K562 (cell line): ENCODE measurements around the gene GADD45GIP1. TPM values are rescaled to one million over a fixed set of nuclear protein-coding genes. Genes with fewer than 3 reads are reported as not detected.

ENCODE experiments used
- CBX2 ChIP-seq: fragments of 200-600 bp; sonication (generic); IDR thresholded peaks from one replicate; pipeline ENCODE4 v1.6.1; 2012; ENCODE audit warnings: mild to moderate bottlenecking, low read length, inconsistent platforms; ENCODE audit not compliant: insufficient read depth, poor library complexity, severe bottlenecking
- MTA3 ChIP-seq: fragments of 450-650 bp; formaldehyde crosslinking; IDR thresholded peaks from 2 replicates; pipeline ENCODE4 v1.6.1; 2017; ENCODE audit warnings: mild to moderate bottlenecking, borderline replicate concordance
- NBN ChIP-seq: fragments of 450-650 bp; IDR thresholded peaks from 2 replicates; pipeline ENCODE4 v1.6.1; 2016; ENCODE audit warnings: low read depth, mild to moderate bottlenecking
- SAP30 ChIP-seq: fragments of 200-600 bp; sonication (generic); IDR thresholded peaks from 2 replicates; pipeline ENCODE4 v1.6.1; 2012; ENCODE audit warnings: borderline replicate concordance, low read depth, mild to moderate bottlenecking, moderate library complexity, low read length, control low read depth, inconsistent platforms; ENCODE audit not compliant: insufficient read depth, poor library complexity, severe bottlenecking
- XRCC3 ChIP-seq: fragments of 450-650 bp; IDR thresholded peaks from 2 replicates; pipeline ENCODE4 v1.6.1; 2017; ENCODE audit warnings: mild to moderate bottlenecking, moderate library complexity
- ZFX ChIP-seq: sonication (generic); formaldehyde crosslinking; IDR thresholded peaks from 2 replicates; pipeline ENCODE4 v1.8.0; 2022; ENCODE audit warnings: mild to moderate bottlenecking, missing genetic modification reagents, moderate library complexity
- ZNF347 ChIP-seq: fragments of 450-650 bp; formaldehyde crosslinking; IDR thresholded peaks from 2 replicates; pipeline ENCODE4 v1.4.0; 2020; ENCODE audit warnings: low read depth, mild to moderate bottlenecking, moderate library complexity
- polyA plus RNA-seq, 8 experiments: library from polyadenylated mRNA; depleted of rRNA in 4 of 8; stranded (reverse) in 5 of 8; unstranded in 3 of 8; fragments of >200 nt; fragmentation: Nextera tagmentation in 2 of 8; fragmentation: Illumina TruSeq in 1 of 8; extraction: Ambion mirVana in 2 of 8; extraction: Trizol in 1 of 8; gene quantifications; 2 replicates each; pipeline versions ENCODE4 v1.2.1 to v1.2.3, GENCODE V29; 2011 to 2014; ENCODE audit warnings: inconsistent platforms in 1 of 8, missing spikeins in 1 of 8
- total RNA-seq, 7 experiments: library from RNA; depleted of rRNA in 6 of 7; stranded (reverse); fragments of >200 nt in 6 of 7; fragmentation: Illumina TruSeq in 2 of 7; extraction: Trizol in 2 of 7; gene quantifications; 2 replicates each; pipeline versions ENCODE4 v1.2.1 to v1.2.3, GENCODE V29; 2011 to 2021; ENCODE audit warnings: low replicate concordance in 1 of 7
- TF ChIP-seq, protein P1 (sequence below): fragments of 450-650 bp; IDR thresholded peaks from 2 replicates; pipeline ENCODE4 v1.6.1; 2016; ENCODE audit warnings: mild to moderate bottlenecking, moderate library complexity
- TF ChIP-seq, protein P2 (sequence below): fragments of 200-400 bp; formaldehyde crosslinking; IDR thresholded peaks from 2 replicates; pipeline ENCODE4 v1.6.1; 2017; ENCODE audit warnings: mild to moderate bottlenecking, low read depth, low read length, moderate library complexity
- TF ChIP-seq, protein P3 (sequence below): fragments of 250-450 bp; sonication (Bioruptor Pico); IDR thresholded peaks from 2 replicates; pipeline ENCODE4 v1.8.0; 2021; ENCODE audit warnings: moderate library complexity, mild to moderate bottlenecking, inconsistent platforms
- TF ChIP-seq, protein P4 (sequence below): sonication (generic); formaldehyde crosslinking; IDR thresholded peaks from 2 replicates; pipeline ENCODE4 v1.8.0; 2022; ENCODE audit warnings: mild to moderate bottlenecking, missing genetic modification reagents

The GADD45GIP1 gene
- total and polyA plus RNA-seq, 9 of the 15 experiments (the other 6 are each of a cell fraction or from before 2014, with no cell fraction given): 5.1 to 161 (median 29.2) TPM

DNA sequence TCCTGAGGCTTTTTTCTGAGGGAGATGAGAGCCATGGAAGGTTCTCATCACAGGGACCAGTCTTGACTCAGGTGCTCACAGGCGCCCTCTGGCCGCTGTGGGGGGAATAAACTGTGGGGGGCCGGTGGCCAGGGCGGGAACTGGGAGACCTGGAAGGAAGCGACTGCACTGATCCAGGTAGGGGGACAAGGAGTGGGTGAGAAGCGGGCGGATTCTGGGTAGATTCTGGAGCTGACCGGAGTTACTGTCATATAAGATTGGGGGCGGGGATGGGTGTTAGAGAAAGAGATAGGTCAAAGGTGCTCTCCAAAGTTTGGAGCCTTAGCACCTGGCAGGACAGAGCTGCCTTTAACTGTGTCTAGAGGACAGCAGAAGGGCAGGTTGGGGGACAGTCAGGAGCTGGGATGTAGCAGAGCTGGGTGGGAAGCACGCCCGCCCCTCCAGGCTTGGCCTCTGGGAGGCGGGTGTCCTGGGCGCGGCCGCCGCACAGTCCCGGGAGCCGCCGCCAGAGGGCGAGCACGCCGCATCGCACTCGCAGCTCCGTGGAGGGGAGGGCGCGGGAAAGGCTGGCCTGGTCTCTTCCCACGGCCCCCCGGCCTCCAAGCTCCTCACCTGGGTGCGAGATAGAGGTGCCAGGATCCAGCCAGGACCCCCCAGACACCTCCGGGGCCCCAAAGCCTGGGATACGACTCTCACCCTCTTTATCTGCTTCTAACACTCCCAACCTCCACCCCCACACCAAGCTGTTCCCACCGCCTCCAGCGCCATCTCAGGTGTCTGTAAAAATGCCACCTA is 8.2 kb upstream of the GADD45GIP1 start (continued):
- TF ChIP-seq SAP30 (peak; percentile 65), CBX2 (no peak), NBN (peak; percentile 56; the same call in 1 of the 2 replicates), ZFX (CRISPR knock-in tag) (peak; percentile 70), ZNF347 (CRISPR knock-in tag) (no peak), MTA3 (peak; percentile 91), XRCC3 (no peak)
- TF ChIP-seq, protein P1, sequence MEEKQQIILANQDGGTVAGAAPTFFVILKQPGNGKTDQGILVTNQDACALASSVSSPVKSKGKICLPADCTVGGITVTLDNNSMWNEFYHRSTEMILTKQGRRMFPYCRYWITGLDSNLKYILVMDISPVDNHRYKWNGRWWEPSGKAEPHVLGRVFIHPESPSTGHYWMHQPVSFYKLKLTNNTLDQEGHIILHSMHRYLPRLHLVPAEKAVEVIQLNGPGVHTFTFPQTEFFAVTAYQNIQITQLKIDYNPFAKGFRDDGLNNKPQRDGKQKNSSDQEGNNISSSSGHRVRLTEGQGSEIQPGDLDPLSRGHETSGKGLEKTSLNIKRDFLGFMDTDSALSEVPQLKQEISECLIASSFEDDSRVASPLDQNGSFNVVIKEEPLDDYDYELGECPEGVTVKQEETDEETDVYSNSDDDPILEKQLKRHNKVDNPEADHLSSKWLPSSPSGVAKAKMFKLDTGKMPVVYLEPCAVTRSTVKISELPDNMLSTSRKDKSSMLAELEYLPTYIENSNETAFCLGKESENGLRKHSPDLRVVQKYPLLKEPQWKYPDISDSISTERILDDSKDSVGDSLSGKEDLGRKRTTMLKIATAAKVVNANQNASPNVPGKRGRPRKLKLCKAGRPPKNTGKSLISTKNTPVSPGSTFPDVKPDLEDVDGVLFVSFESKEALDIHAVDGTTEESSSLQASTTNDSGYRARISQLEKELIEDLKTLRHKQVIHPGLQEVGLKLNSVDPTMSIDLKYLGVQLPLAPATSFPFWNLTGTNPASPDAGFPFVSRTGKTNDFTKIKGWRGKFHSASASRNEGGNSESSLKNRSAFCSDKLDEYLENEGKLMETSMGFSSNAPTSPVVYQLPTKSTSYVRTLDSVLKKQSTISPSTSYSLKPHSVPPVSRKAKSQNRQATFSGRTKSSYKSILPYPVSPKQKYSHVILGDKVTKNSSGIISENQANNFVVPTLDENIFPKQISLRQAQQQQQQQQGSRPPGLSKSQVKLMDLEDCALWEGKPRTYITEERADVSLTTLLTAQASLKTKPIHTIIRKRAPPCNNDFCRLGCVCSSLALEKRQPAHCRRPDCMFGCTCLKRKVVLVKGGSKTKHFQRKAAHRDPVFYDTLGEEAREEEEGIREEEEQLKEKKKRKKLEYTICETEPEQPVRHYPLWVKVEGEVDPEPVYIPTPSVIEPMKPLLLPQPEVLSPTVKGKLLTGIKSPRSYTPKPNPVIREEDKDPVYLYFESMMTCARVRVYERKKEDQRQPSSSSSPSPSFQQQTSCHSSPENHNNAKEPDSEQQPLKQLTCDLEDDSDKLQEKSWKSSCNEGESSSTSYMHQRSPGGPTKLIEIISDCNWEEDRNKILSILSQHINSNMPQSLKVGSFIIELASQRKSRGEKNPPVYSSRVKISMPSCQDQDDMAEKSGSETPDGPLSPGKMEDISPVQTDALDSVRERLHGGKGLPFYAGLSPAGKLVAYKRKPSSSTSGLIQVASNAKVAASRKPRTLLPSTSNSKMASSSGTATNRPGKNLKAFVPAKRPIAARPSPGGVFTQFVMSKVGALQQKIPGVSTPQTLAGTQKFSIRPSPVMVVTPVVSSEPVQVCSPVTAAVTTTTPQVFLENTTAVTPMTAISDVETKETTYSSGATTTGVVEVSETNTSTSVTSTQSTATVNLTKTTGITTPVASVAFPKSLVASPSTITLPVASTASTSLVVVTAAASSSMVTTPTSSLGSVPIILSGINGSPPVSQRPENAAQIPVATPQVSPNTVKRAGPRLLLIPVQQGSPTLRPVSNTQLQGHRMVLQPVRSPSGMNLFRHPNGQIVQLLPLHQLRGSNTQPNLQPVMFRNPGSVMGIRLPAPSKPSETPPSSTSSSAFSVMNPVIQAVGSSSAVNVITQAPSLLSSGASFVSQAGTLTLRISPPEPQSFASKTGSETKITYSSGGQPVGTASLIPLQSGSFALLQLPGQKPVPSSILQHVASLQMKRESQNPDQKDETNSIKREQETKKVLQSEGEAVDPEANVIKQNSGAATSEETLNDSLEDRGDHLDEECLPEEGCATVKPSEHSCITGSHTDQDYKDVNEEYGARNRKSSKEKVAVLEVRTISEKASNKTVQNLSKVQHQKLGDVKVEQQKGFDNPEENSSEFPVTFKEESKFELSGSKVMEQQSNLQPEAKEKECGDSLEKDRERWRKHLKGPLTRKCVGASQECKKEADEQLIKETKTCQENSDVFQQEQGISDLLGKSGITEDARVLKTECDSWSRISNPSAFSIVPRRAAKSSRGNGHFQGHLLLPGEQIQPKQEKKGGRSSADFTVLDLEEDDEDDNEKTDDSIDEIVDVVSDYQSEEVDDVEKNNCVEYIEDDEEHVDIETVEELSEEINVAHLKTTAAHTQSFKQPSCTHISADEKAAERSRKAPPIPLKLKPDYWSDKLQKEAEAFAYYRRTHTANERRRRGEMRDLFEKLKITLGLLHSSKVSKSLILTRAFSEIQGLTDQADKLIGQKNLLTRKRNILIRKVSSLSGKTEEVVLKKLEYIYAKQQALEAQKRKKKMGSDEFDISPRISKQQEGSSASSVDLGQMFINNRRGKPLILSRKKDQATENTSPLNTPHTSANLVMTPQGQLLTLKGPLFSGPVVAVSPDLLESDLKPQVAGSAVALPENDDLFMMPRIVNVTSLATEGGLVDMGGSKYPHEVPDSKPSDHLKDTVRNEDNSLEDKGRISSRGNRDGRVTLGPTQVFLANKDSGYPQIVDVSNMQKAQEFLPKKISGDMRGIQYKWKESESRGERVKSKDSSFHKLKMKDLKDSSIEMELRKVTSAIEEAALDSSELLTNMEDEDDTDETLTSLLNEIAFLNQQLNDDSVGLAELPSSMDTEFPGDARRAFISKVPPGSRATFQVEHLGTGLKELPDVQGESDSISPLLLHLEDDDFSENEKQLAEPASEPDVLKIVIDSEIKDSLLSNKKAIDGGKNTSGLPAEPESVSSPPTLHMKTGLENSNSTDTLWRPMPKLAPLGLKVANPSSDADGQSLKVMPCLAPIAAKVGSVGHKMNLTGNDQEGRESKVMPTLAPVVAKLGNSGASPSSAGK: no peak
- TF ChIP-seq, protein P2, sequence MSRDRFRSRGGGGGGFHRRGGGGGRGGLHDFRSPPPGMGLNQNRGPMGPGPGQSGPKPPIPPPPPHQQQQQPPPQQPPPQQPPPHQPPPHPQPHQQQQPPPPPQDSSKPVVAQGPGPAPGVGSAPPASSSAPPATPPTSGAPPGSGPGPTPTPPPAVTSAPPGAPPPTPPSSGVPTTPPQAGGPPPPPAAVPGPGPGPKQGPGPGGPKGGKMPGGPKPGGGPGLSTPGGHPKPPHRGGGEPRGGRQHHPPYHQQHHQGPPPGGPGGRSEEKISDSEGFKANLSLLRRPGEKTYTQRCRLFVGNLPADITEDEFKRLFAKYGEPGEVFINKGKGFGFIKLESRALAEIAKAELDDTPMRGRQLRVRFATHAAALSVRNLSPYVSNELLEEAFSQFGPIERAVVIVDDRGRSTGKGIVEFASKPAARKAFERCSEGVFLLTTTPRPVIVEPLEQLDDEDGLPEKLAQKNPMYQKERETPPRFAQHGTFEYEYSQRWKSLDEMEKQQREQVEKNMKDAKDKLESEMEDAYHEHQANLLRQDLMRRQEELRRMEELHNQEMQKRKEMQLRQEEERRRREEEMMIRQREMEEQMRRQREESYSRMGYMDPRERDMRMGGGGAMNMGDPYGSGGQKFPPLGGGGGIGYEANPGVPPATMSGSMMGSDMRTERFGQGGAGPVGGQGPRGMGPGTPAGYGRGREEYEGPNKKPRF: no peak
- TF ChIP-seq, protein P3, sequence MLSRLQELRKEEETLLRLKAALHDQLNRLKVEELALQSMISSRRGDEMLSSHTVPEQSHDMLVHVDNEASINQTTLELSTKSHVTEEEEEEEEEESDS: no peak
- TF ChIP-seq, protein P4, sequence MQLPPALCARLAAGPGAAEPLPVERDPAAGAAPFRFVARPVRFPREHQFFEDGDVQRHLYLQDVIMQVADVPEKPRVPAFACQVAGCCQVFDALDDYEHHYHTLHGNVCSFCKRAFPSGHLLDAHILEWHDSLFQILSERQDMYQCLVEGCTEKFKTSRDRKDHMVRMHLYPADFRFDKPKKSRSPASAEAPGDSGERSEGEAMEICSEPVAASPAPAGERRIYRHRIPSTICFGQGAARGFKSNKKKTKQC (CRISPR knock-in tag): no peak; the same call in 1 of the 2 replicates
